Measurements from ENCODE around the gene ACTBL2.
"Not testable (repeated sequence)": the region's sequence is repeated elsewhere in the genome, so short reads cannot be mapped to it uniquely, and the experiment has no call there.

Gene ACTBL2

GRCh38 chr5:57494104-57495098, 11.8 kb upstream of the ACTBL2 start:
- DNase-seq (ENCODE audit: low read depth): peak; percentile 89

DNA sequence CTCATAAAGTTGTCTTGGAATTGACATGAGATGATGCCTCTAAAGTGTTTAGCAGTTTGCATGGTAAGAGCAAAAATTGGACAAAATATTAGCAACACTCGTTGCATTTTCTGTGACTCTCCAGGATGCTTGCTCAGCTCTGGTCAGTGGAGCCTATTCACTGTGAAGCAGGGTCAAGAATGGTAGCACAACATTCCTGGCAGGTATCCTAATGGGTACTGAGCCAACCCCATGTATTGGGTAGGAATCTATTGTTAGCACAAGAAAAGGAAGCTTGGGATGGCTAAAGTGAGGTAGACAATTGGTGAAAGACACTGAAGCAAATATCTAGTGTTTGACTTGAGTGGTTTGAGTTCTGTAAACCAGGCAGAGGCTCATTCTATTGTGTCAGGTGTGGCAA, 10.4 kb upstream of the ACTBL2 start:
- DNase-seq (ENCODE audit: low read depth): no peak

- no peak for DNase-seq (ENCODE audit: low read depth)
Observed at GRCh38 chr5:57492632-57493031, 10.0 kb upstream of the ACTBL2 start.

DNA sequence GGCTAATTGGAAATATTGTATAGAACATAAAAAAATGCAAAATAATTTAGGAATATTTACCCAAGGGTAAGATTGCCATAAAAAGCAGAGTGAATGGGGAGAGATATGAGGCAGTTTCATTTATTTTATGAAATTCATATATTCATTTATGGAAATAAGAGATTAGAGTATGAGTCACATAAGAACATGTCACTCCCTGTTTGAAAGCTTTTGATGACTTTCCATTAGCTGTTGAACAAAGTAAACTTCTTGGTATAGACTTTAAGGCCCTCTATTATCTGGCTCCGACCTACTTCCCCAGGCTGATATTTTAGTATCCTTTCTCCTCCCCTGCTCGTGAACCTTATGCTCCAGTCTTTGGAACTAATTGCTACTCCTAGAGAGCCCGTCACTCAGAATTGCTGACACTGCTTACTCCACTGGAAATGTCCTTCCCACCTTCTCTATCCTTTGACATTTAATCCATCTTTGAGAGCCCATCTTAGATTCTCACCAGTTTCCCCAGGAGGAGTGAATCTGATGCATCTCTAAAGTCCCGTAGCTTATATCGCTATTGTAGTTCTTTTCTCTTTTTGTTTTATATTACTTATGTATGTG, 8.9 kb upstream of the ACTBL2 start:
- DNase-seq (ENCODE audit: low read depth): no peak

DNA sequence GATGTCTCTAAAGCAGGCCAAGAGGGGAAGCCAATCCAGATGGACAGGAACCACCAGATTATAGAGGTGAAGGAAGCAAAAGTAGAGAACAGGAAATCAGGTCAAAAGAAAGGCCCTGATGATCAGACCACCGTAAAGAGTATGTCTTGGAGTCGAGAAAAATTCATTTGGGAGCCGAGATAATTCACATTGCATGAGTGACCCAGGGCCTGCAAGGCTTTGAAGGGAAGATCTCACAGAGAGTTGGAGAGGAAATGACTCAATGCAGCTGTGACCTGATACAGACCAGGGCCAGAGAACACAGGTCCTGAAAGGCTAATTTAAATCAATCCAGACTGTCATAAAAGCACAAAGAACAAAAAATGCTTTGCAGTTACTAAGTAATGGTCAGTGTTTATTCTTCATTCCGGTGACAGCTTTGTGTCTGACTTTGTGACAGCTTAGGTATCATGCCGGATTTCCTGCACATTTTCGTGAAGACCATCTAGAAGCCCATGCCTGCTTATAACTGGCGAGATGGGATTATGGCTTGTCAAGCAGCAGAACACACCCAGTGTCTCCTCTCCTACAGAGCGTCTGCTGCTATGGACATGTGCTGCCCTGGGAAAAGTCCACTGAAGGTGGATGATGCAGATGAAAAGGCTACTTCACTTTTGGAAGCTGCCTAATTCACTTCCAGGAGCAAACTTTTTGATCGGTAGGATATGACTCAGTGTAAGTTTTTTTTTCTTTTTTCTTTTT, 5.8 kb upstream of the ACTBL2 start:
- peak; percentile 42 for DNase-seq (ENCODE audit: low read depth)

- DNase-seq (ENCODE audit: low read depth): no peak
Observed at GRCh38 chr5:57486027-57486602, 3.5 kb upstream of the ACTBL2 start.

- no peak for DNase-seq (ENCODE audit: low read depth)
Observed at GRCh38 chr5:57478826-57479225, 3.8 kb downstream of the ACTBL2 start.

DNA sequence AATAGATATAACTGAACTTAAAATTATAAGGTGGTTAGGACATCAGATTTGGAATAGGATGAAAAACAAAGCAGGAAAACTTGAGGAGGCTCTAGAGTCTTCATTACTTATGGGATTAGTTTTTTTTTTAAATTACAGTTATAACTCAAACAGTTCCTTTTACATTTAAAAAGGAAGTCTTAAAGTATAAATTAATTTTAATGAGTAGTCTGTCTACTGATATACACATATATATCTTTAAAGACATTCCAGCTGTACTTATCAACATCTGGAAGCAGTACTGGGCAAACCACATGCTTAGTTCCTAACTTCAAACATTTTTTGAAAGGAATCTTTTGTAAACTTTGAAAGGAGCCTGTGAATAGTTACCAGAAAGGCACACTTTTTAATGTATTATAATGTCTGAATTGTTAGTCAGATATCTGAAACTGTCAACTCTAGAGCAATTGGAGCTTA, 6.0 kb downstream of the ACTBL2 start:
- no peak for DNase-seq (ENCODE audit: low read depth)

DNA sequence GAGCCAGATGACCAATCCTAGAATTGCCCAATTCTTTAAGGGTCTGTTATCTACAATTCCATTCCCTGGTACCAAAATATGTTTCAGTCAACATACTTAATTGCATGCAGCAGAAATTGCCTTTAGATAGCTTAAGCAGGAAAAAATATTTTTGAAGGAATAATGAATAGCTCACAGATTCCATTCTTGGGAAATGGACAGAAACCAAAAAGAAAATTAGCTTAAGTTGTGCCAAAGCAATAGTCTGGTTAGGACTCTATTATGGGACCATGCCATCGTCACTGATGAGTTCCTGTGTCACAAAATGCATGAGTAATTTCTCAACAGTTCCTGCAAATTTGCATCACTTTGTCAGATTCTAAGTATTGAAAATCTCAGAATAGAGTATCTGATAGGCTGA, 12.3 kb downstream of the ACTBL2 start:
- no peak for DNase-seq (ENCODE audit: low read depth)

- DNase-seq (ENCODE audit: low read depth): peak; percentile 43
Observed at GRCh38 chr5:57468481-57469163, 14.0 kb downstream of the ACTBL2 start.

DNA sequence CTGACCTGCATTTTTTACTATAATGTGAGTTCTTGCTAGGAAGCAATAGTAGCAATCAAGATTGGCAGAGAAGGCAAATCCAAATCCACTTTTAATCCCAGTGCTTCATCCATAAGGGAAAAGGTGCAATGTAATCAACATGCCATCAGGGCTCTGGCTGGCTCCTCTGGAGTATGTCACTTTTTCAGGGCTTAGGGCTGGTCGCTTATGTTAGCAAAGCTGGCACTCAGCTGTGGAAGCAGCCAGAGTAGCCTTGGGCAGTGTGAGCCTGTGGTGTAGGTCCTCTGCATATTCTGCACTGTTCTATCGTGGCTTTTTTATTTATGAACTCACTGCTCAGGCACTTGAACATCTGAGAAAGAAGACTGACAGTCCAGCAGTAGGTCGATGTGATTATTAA, 16.1 kb downstream of the ACTBL2 start:
- DNase-seq (ENCODE audit: low read depth): no peak

- not testable (repeated sequence) for DNase-seq (ENCODE audit: low read depth)
Observed at GRCh38 chr5:57460056-57460455, 22.6 kb downstream of the ACTBL2 start.

DNA sequence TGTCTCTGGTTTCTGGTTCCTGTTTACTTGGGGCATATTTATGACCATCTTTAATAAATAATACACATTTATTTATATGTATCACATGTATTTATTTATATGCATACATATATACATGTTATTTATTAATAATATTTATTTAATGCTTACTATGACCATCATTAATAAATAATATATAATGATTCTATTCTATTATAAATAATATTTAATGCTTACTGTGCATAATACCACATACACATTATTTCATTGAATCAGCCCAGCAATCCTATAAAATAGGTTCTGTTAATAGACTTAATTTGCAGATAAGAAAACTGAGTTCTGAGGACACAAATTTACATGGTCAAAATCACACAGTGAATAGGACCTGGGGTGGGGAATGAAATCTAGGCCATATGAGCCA, 24.2 kb downstream of the ACTBL2 start:
- DNase-seq (ENCODE audit: low read depth): no peak

GRCh38 chr5:57456531-57457135, 26.0 kb downstream of the ACTBL2 start:
- no peak for DNase-seq (ENCODE audit: low read depth)

GRCh38 chr5:57455511-57456455, 26.8 kb downstream of the ACTBL2 start:
- DNase-seq (ENCODE audit: low read depth): no peak

DNA sequence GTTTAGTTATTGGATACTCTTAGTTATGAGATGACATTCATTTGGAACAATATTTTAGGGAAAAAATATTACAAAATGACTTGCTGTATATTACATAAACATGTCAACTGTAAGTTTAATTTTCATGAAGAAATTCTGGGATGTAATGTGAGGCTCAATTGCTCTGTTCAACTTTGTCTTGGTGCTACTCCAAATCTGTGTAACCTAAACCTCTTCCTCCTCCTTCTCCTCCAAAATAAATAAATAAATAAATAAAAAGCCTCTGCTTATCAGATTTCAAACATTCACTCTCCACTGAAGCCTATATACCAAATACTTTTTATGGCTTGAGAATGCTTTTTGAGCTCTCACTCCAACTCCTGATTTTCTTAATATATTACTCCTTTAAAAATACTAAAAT, 27.7 kb downstream of the ACTBL2 start:
- DNase-seq (ENCODE audit: low read depth): no peak

GRCh38 chr5:57453728-57454127, 28.9 kb downstream of the ACTBL2 start:
- no peak for DNase-seq (ENCODE audit: low read depth)

DNA sequence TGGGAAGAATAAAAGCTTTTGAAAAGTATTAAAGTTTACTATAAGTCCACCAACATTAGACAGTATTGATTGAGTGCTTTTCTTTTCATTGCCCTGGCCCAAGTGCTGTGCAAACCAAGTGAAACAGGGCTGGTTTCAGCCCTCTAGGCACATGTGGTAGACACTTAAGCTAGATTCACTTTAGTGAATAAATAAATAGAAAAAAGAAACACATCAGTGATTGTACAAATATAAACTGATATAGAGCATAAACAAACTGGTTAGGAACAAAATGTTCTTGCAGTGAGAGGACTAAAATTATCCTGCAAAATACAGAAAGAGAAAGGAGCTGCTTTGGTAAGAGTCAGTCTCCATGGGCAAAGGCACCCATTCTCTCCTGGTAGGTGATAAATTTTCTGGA, 29.7 kb downstream of the ACTBL2 start:
- DNase-seq (ENCODE audit: low read depth): no peak

DNA sequence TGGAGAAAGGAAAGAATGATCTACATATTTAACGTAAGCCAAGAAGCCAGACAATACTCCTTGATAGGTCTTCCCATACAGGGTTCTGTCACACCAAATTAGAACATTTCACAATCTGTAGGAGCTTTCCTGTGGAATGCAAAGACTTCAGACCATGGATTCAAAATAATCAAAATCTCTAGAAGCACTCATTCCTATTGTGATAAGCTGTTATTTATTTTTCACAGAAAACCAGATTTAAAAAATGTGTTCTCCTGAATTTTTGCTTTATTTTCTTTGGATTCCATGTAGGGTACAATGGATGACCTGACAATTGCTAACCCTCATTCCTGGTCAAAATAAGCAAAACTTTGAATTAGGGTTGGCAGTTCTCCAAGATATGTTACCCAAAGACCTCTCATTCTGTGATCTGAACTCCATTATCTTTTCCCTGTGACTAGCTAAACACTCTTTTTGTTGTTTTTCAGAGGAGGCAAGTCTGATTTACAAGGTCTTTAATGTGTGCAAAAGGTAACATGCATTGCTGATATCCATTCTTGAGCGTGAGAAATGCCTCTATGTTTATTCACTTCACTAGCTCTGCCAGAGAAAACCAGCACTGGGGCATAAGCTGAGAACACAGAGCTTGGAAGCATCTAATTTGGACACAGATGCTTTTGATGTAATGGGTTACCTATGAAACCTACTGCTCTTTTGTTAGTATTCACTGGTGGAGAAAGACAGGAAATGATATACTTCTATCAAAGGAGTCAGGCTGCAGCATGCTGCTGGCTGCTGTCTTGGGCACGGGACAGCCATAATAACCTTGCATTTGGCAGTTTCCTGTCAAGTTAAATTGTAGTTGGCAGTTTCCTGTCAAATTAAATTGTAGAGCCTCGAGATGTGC, 31.4 kb downstream of the ACTBL2 start:
- DNase-seq (ENCODE audit: low read depth): no peak
